Measurements from ENCODE around the gene MYOC. TPM values are rescaled to one million over a fixed set of nuclear protein-coding genes. Genes with fewer than 3 reads are reported as not detected.

Gene MYOC
- total RNA-seq, 2 experiments from 2014 or later, result not detected

DNA sequence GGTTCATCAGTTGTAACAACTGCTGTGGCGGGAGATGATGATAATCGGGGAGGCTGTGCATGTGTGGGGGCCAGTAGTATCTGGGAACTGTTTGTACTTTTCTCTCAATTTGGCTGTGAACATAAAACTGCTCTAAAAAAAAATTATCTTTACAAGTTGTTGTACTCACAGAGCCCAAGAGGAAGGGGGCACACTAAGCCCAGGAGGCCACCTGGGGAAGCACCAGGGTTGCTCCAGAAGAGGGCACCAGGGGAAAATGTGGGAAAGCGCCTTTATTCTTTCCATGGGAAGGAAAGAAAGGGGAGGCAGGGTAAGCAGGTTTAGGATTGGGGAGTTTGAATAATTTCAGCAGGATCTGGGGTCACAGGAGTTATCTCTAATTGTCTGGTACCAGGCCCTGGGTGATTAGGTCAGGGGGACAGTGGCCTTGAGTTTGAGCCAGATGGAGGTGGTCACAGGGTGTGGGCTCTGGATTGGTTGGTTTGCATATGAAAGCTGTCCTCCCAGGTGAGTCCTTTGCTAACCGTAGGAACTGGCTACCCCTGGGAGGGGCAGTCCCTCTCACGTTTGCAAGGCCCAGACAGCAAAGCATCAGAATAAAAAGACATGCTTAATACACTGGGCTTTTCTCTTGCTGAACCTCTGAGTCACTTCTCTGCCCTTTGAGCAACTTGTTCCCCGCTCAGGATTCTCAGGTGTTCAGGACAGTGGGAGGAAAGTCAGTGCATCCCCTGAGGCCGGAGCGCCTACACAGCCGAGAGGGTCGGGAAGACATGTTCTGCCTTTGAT is 11.2 kb downstream of the MYOC start:
- no peaks in the 10 kb centered on the region for H3K27me3 ChIP-seq (ENCODE audit: control insufficient read depth in 1 of 2, insufficient read depth in 2 of 2, low read length in 2 of 2)
- DNase-seq, result no peak
- H3K36me3 Mint-ChIP-seq (ENCODE audit: low read depth), result no peaks in the 10 kb centered on the region
- H3K27ac Mint-ChIP-seq, result no peak overlapping the region
- H3K4me1 Mint-ChIP-seq (ENCODE audit: low read depth), result peaks cover 11% of the 10 kb centered on the region
- peaks cover 6% of the 10 kb centered on the region for H3K4me1 ChIP-seq (ENCODE audit: insufficient read depth, low read length)
- POLR2A ChIA-PET, result no interaction called here
- no peaks in the 10 kb centered on the region for H3K27me3 Mint-ChIP-seq
- no peak overlapping the region for H3K27ac ChIP-seq (ENCODE audit: low read depth in 1 of 2, low read length in 2 of 2)
- H3K9me3 Mint-ChIP-seq, result no peaks in the 10 kb centered on the region
- H3K4me3 Mint-ChIP-seq, result no peak overlapping the region
- intact Hi-C loops (cut with DNase I, micrococcal nuclease), result loop anchor here in 1 of 2 experiments (10.0 kb wide), 1 partner anchor 84 kb away; no protein-coding TSS in a partner anchor
- CTCF ChIA-PET, result no interaction called here
- H3K9me3 ChIP-seq (ENCODE audit: control insufficient read depth in 1 of 2, insufficient read depth in 1 of 2, low read length in 2 of 2), result no peaks in the 10 kb centered on the region
- H3K4me3 ChIP-seq (ENCODE audit: low read length), result no peak overlapping the region
- TF ChIP-seq, protein P1, sequence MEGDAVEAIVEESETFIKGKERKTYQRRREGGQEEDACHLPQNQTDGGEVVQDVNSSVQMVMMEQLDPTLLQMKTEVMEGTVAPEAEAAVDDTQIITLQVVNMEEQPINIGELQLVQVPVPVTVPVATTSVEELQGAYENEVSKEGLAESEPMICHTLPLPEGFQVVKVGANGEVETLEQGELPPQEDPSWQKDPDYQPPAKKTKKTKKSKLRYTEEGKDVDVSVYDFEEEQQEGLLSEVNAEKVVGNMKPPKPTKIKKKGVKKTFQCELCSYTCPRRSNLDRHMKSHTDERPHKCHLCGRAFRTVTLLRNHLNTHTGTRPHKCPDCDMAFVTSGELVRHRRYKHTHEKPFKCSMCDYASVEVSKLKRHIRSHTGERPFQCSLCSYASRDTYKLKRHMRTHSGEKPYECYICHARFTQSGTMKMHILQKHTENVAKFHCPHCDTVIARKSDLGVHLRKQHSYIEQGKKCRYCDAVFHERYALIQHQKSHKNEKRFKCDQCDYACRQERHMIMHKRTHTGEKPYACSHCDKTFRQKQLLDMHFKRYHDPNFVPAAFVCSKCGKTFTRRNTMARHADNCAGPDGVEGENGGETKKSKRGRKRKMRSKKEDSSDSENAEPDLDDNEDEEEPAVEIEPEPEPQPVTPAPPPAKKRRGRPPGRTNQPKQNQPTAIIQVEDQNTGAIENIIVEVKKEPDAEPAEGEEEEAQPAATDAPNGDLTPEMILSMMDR (IDR thresholded peaks at IDR 0.05), result no peak
- ATAC-seq (ENCODE audit: poor library complexity), result no peak
- H3K36me3 ChIP-seq (ENCODE audit: insufficient read depth, low read length), result no peaks in the 10 kb centered on the region

DNA sequence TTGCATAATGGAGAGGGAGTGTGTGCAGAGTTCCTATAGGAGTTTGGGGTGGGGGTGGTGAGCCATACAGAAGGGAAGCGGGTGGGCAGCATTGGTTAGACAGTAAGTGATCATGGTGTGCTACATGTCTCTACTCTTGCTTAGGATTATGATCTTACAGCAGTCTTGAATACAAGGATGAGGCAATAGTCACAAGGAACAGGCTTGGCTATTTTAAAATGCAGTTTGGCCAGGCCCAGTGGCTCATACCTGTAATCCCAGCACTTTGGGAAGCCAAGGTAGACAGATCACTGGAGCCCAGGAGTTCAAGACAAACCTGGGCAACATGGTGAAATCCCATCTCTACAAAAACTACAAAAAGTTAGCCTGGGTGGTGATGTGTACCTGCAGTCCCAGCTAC is 12.3 kb downstream of the MYOC start:
- Mint-ChIP-seq H3K4me1 (ENCODE audit: low read depth) (peaks cover 7% of the 10 kb centered on the region), H3K27me3 (no peaks in the 10 kb centered on the region), H3K27ac (no peak overlapping the region), H3K36me3 (ENCODE audit: low read depth) (no peaks in the 10 kb centered on the region), H3K4me3 (no peak overlapping the region), H3K9me3 (no peaks in the 10 kb centered on the region)
- POLR2A ChIA-PET, result no interaction called here
- Histone ChIP-seq H3K36me3 (ENCODE audit: insufficient read depth, low read length) (no peaks in the 10 kb centered on the region), H3K9me3 (ENCODE audit: control insufficient read depth in 1 of 2, insufficient read depth in 1 of 2, low read length in 2 of 2) (no peaks in the 10 kb centered on the region), H3K27ac (ENCODE audit: low read depth in 1 of 2, low read length in 2 of 2) (no peak overlapping the region), H3K4me1 (ENCODE audit: insufficient read depth, low read length) (peaks cover 6% of the 10 kb centered on the region), H3K27me3 (ENCODE audit: control insufficient read depth in 1 of 2, insufficient read depth in 2 of 2, low read length in 2 of 2) (no peaks in the 10 kb centered on the region), H3K4me3 (ENCODE audit: low read length) (no peak overlapping the region)
- intact Hi-C loops (cut with DNase I, micrococcal nuclease), result loop anchor here in 1 of 2 experiments (10.0 kb wide), 1 partner anchor 85 kb away; no protein-coding TSS in a partner anchor
- TF ChIP-seq, protein P1 (IDR thresholded peaks at IDR 0.05), result no peak
- no peak for ATAC-seq (ENCODE audit: poor library complexity)
- no peak for DNase-seq
- CTCF ChIA-PET, result interaction anchor here (0.7 kb wide), 1 partner anchor 19 kb away, joined by 3 read pairs; no protein-coding TSS in a partner anchor

DNA sequence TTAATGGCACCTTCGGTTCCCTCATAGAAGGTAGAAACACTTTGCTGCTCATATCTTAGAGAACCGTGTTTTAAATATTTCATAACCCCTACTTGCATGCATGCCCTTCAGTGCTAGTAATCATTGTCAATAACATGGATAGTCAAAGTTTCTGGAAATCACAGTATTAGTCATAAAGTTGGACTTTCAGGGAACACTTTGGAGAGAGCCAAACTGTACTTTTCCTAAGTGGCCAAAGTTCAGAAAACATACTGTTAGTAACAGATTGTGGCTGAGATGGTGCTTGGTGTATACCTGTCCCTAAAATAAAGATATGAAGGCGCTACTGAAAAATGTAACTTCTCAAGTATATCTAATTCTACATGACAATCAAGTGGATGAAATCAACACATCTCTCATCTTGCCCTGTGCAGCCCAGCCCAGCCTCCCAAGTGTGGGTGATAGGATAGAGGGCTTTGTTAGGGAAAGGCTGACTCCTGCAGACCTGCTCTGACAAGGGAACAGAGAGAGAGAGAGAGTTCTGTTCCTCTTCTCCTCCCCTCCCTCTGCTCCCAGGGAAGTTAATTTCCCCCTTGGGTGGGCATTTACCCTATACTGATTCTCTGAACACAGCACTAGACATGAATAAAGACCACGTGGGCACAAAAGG is 14.4 kb downstream of the MYOC start:
- Mint-ChIP-seq H3K4me1 (ENCODE audit: low read depth) (no peaks in the 10 kb centered on the region), H3K4me3 (no peak overlapping the region), H3K27me3 (no peaks in the 10 kb centered on the region), H3K27ac (no peak overlapping the region), H3K36me3 (ENCODE audit: low read depth) (no peaks in the 10 kb centered on the region), H3K9me3 (no peaks in the 10 kb centered on the region)
- Histone ChIP-seq H3K27me3 (ENCODE audit: control insufficient read depth in 1 of 2, insufficient read depth in 2 of 2, low read length in 2 of 2) (peaks cover 0 to 6% of the 10 kb centered on the region in 2 experiments), H3K4me3 (ENCODE audit: low read length) (no peak overlapping the region), H3K27ac (ENCODE audit: low read depth in 1 of 2, low read length in 2 of 2) (no peak overlapping the region), H3K9me3 (ENCODE audit: control insufficient read depth in 1 of 2, insufficient read depth in 1 of 2, low read length in 2 of 2) (no peaks in the 10 kb centered on the region), H3K4me1 (ENCODE audit: insufficient read depth, low read length) (no peaks in the 10 kb centered on the region), H3K36me3 (ENCODE audit: insufficient read depth, low read length) (no peaks in the 10 kb centered on the region)
- intact Hi-C loops (cut with DNase I, micrococcal nuclease), result no loop called here
- ChIA-PET CTCF (no interaction called here), POLR2A (no interaction called here)
- DNase-seq (no peak), ATAC-seq (ENCODE audit: poor library complexity) (no peak)
- TF ChIP-seq, protein P1 (IDR thresholded peaks at IDR 0.05), result no peak

Measured in CD4-positive, alpha-beta T cell (primary cell).